ENCODE data around the gene ZNF468.
"Not testable (repeated sequence)": the region's sequence is repeated elsewhere in the genome, so short reads cannot be mapped to it uniquely, and the experiment has no call there.

Gene ZNF468

DNA sequence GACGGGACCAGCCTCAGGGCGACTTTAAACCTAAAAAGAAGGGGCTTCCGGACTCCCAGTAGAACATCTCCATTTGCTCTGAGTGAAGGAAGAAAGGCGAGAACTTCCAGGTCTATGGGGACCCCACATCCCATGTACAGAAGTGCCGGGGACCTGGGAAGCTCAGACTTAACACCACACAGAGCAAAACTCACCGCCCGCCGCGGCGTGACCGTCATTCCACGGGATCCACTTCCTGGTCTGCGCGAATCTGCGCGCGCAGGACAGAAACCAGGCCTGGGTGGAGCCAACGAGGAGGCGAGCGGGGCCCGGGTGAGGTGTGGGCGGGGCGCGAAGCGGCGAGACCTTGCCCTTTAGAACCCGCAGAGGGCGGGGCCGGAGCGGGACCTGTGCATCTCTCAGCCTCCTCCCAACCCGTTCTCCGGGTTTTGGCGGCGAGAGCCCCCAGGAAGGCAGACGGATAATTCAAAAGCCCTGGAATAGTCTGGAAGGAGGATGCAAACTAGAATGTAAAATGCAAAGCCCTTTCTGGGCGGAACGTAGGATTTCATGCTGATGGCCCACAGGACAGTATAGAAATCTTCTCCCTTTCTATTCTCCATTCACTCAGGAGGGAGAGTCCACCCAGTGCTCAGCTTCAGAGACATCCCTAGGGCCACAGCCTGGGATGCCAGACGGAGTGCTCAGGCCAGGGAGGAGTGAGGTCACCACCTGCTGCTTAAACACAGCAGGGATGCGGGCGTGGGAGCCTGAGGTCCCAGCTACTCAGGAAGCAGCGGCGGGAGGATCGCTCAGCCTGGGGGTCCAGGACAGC is at the start of gene ZNF468:
TSS of gene ZNF468 (minus strand) at position 242 of the 814 bp plus-strand sequence. CDS start 3,347 bp downstream, outside the sequence.
- peak; percentile 32 for DNase-seq

DNA sequence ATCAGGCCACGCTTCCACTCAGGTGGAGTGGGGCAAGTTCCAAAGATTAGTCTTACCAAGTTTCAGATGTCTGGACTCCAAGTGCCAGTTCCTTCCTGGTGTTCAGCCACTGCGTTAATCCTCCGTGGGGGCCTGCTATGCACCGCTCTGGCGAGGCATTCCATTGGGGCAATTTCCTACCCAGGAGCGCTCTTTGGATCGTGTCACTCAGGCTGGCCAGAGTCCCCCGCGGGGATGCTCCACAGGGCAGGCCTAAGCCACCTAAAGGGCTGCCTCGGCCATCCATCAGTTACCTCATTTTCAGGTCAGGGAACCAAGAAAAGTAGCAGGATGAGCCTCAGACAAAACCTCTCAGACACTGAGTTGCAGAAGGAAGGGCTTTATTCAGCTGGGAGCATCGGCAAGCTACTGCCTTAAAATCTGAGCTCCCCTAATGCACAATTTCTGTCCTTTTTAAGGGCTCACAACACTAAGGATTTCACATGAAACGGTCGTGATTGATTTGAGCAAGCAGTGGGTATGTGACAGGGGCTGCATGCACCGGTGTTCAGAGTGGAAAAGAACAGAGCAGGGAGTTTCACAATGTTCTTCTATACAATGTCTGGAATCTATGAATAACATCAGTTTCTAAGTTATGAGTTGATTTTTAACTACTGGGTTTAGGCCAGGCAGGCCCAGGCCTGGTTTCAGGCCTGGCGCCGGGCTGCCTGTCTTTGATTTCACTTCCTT is 46.8 kb upstream of the ZNF468 start:
- DNase-seq: not testable (repeated sequence)

DNA sequence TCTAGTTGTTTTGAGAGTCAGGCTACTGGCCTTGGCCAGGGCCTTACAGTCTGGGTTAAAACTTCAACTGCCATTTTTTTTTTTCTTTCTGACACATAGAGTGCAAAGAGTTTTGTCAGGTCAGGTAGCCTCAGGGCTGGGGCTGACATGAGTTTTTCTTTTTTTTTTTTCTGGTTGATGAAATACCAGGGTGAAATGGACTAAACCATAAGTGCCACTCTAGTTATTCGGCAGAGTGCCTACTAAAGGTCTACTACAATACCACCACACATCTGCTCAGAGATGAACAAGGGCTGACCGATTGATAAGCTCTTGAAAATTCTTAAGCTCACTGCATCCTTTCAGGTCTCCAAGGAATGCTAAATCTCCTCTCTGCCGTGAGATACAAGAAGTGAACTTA is 44.4 kb upstream of the ZNF468 start:
- no peak for DNase-seq

DNA sequence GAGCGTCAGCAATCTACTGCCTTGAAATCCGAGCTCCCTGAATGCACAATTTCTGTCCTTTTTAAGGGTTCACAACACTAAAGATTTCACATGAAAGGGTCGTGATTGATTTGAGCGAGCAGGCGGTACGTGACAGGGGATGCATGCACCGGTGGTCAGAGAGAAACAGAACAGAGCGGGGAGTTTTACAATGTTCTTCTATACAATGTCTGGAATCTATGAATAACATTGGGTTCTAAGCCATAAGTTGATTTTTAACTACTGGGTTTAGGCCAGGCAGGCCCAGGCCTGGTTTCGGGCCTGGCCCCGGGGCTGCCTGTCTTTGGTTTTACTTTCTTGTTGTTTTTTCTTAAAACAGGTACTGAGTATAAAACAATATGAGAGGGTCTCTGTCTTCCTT is 41.2 kb upstream of the ZNF468 start:
- not testable (repeated sequence) for DNase-seq

DNA sequence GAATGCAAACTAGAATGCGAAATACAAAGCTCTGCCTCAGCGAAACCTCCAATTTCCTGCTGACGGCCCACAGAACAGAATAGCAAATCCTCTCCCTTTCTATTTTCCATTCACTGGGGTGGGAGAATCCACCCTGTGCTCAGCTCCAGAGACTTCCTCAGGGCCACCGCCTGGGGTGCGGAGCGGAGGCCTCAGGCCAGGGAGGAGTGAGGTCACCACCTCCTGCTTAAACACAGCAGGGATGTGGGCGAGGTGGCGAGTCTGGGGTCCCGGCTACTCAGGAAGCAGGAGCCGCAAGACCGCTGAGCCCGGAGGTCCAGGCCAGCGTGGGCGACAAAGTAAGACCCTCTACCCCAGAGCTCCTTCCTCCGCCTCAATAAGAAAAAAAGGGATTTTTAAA is 40.7 kb upstream of the ZNF468 start:
- DNase-seq: no peak

DNA sequence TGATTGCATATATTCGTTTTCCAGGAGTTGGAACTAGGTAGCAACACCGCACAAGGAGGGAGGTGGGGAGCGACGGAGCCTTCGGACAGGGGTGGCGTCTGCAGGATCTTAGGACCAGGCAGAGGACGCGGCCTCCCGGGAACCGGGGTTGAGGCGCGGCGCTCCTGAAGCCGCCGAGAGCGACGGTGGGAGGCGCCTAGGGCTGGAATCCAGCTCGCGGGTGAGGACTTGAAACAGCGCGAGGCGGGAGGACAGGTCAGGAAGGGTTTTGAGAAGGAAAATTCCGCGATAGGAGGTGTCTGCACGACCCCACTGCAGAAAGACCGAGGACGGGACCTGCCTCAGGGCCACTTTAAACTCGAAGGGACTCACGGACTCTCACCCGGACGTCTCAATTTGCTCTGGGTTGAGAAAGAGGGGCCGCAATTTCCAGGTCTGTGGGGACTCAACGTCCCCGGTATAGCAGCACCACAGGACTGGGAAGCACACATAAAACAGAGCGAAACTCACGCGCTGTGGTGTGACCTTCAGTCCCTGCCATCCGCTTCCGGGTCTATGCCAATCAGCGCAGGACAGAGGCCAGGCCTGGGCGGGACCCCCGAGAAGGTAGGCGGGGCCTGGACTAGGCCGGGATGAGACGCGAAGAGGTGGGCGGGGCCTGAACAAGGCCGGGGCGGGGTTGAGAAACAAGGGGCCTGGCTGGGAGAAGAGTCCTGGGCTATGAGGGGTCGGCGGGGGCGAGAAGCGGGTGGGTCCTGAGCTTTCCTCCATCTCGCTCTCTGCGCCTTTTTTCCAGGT is 39.9 kb upstream of the ZNF468 start, which contains the start of gene ZNF320:
TSS of gene ZNF320 (minus strand) at position 498 of the 798 bp plus-strand sequence. CDS start 7,380 bp downstream, outside the sequence.
- peak; percentile 68 for DNase-seq

DNA sequence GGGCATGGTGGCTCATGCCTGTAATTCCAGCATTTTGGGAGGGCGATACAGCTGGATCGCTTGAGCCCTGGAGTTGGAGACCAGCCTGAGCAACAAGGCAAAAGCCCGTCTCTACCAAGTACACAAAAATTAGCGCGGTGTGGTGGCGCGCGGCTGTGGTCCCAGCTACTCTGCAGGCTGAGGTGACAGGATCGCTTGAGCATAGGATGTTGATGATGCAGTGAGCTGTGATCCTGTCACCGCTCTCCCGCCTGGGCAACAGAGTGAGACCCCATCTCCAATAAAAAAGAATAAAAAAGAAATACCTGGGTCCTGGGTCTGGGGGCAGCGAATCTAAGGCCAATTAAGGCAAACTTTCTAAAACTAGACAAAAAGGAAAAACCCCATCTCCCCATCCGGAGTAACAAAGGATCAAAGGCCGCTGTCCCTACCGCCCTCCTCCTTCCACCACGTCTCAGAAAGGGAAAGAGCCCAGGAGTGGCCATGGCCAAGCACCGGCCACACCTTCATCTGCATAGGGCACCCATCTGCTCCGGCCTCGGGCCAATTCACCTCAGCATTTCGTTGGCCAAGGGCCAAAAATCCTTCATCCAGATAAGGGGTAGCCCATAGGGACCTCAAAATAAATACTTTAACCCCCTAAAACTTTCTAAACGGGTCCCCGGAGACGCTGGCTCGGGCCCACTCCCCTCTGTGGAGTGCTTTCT is 39.2 kb upstream of the ZNF468 start:
- no peak for DNase-seq

DNA sequence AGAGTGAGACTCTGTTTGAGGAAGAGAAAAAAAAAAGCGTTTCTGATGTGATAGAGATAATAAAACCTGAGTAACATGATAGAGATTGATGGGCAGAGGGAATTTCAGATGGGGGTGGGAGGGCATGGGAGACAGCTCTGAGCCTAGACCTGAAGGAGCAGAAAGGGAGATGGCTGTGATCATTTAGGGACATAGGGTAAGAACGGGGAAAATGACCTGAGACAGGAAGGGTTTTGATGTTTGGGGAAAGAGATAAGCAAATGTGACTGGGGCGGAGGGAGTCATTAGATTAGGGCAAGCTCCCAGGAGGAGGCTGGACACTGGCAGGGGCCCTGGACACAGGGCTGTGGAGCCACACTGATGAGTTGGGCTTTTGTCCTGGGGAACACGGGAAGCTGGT is 33.9 kb upstream of the ZNF468 start:
- no peak for DNase-seq

DNA sequence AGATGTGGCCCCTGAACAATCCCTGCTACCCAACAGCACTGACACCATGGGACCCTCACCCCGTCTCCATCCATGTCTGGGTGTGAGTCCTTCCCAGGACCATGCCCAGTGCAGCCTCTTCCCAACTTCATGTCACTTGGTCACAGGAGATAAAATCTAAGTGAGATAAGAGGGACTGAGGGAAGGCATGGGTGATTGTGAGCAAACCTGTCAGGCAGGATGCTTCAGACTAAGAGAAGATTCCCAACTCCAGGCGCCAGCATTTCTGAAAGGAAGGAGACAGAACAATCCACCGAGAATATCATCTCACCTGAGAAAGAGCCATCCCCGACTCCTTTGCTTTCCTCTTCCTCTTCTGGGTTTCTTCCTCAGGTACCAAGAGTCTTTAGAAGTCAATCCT is 32.5 kb upstream of the ZNF468 start:
- DNase-seq: no peak

DNA sequence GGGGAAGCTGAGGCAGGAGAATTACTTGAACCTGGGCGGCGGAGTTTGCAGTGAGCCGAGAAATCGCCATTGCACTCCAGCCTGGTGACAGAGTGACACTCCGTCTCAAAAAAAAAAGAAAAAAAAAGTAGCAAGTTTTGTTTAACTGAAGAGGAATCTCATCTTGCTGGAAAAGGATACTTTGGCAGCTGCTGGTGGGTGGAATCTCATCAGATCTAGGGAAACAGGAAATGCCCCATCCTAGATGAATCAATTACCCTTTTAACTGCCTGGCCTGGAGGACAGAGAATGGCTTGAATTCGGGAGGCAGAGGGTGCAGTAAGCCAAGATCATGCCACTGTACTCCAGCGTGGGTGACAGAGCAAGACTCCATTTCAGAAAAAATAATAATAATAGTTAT is 31.7 kb upstream of the ZNF468 start:
- no peak for DNase-seq

DNA sequence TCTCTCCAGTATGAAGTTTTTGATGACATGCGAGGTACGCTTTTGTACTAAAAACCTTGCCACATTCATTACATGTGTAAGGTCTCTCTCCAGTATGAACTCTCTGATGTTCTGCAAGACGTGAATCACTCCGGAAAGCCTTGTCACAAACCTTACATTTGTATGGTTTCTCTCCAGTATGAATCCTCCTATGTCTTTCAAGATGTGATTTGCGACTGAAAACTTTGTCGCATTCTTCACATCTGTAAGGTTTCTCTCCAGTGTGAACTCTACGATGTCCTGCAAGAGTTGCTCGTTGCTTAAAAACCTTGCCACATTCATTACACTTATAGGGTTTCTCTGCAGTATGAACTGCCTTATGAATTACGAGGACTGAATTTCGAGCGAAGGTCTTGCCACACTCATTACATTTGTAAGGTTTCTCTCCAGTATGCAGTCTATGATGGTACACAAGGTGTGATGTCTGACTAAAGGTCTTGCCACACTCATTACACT is 23.5 kb upstream of the ZNF468 start:
- DNase-seq: no peak

DNA sequence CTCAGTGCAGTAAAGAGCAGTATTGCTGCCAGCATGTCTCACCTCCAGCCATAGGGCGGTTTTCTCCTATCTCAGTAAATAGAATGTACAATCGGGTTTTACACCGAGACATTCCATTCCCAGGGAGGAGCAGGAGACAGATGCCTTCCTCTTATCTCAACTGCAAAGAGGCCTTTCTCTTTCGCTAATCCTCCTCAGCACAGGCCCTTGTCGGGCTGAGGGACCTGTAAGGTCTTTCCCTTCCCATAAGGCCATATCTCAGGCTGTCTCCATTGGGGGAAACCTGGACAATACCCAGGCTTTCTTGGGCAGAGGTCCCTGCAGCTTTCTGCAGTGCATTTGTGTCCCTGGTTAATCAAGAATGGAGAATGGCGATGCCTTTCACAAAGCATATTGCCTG is 15.6 kb upstream of the ZNF468 start:
- not testable (repeated sequence) for DNase-seq

DNA sequence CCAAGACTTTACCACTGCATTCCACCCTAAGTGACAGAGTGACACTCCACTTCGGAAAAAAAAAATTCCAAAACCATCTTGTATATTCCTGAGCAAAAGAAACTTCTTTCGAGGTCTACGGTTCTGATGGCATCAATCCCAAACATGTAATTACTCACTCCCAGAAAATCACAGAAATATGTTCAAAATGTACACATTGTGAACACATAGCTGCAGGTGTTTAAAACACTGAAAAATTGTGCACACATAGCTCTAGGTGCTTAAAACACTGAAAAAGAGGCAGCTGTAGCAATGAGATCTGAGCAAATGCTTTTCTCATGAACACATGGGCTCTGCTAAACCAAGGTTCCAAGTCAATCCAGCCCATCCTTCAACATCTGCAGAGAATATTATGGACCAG is 14.0 kb upstream of the ZNF468 start:
- no peak for DNase-seq

DNA sequence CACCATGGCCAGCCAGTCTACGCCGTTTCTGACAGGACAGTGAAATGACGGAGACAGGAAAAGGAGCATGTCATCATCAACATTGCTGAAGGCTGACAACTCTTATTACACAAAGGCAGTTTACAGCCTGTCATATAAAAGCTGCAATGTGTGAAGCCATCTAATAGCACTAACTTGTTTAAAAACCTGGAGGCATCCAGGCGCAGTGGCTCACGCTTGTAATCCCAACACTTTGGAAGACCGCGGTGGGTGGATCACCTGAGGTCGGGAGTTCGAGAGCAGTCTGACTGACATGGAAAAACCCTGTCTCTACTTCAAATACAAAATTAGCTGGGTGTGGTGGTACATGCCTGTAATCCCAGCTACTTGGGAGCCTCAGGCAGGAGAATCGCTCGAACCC is 10.6 kb upstream of the ZNF468 start:
- DNase-seq: not testable (repeated sequence)

DNA sequence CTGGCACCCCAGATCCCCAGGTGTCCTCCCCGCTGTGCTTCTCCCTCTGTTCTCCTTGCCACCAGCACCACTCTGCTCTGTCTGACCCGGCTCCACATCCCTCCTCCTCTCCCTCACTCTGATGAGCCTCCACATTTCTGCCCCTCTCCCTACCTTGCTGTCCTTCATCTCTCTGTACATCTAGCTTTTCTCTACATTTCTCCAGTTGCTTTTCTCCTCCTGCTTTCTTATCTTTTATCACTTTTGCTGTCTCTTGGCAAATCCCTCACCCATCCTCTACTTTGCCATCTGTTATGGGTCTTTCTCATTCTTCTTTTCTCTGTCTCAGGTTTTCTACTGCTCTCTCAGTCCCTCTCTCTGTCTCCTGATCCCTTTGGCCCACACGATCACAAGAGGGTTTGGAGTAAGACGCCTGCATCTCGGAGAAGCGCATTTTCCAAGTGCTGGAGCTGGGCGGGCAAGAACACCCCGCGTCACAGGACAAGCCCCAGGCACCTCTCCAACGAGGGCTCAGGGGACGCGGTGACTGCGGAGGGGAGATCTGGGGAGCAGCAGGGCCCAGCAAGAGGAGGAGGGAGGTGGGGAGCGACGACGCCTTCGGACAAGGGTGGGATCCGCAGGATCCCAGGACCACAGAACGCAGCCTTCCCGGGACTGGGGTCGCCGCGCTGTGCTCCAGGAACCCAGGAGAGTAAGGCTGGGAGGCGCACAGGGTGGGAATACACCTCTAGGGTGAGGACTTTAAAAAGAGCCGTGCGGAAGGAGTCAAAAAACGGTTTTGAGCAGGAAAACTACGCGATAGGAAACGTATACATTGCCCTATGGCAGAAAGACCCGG is 660 bp downstream of the ZNF468 start:
- DNase-seq: not testable (repeated sequence)

DNA sequence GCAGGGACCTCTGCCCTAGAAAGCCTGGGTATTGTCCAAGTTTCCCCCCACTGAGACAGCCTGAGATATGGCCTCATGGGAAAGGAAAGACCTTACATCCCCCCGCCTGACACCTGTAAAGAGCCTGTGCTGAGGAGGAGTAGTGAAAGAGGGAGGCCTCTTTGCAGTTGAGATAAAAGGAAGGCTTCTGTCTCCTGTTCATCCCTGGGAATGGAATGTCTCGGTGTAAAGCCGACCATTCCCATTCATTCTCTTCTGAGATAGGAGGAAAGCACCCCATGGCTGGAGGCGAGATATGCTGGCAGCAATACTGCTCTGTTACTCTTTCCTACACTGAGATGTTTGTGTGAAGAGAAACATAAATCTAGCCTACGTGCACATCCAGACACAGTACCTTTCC is 10.1 kb downstream of the ZNF468 start:
- not testable (repeated sequence) for DNase-seq

DNA sequence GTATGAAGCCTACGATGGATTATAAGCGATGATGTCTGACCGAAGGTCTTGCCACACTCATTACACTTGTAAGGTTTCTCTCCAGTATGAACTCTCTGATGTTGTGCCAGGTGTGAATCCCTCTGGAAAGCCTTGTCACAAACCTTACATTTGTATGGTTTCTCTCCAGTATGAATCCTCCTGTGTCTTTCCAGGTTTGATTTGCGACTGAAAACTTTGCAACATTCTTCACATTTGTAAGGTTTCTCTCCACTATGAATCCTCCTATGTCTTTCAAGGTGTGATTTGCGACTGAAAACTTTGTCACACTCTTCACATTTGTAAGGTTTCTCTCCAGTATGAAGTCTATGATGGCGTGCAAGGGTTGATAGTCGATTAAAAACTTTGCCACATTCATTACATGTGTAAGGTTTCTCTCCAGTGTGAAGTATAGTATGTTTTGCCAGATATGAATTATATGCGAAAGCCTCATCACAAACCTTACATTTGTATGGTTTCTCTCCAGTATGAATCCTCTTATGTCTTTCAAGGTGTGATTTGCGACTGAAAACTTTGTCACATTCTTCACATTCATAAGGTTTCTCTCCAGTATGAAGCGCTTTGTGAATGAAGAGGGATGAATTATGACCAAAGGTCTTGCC is 16.5 kb downstream of the ZNF468 start:
- DNase-seq: not testable (repeated sequence)

DNA sequence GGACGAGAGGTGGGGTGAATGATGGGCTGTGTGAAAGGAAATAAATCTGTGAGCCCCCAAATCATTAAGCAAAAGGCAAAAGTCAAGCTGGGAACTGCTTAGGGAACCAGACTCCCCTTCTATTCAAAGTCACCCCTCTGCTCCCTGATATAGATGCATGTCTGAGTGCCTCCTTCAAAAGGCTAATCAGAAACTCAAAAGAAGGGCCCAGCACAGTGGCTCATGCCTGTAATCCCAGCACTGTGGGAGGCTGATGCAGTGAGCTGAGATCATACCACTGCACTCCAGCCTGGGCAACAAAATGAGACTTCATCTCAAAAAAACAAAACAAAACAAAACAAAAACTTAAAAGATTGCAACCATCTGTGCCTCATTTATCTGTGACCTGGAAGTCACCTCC is 23.1 kb downstream of the ZNF468 start:
- DNase-seq: not testable (repeated sequence)

DNA sequence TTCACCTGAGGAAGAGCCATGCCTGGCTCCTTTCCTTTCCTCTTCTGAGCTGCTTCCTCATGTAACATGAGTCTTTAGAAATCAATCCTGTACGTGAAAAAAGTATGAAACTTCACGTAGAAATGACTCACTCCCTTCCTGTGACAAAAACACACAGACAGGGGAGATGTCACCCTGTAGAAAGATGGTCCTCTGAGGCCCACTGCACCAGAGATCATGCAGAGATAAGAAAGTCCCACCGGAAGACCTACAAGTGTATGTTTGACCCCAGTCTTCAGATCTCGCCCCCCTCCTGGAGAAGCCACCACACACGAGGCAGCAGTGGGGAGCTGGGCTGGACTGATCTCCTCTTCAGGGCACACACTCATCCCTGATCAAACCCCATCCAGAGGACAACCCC is 23.9 kb downstream of the ZNF468 start:
- not testable (repeated sequence) for DNase-seq

DNA sequence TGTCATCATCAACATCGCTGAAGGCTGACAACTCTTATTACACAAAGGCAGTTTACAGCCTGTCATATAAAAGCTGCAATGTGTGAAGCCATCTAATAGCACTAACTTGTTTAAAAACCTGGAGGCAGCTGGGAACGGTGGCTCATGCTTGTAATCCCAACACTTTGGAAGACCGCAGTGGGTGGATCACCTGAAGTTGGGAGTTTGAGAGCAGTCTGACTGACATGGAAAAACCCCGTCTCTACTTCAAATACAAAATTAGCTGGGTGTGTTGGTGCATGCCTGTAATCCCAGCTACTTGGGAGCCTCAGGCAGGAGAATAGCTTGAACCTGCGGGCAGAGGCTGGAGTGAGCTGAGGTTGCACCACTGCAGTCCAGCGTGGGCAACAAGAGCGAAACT is 27.6 kb downstream of the ZNF468 start:
- not testable (repeated sequence) for DNase-seq

DNA sequence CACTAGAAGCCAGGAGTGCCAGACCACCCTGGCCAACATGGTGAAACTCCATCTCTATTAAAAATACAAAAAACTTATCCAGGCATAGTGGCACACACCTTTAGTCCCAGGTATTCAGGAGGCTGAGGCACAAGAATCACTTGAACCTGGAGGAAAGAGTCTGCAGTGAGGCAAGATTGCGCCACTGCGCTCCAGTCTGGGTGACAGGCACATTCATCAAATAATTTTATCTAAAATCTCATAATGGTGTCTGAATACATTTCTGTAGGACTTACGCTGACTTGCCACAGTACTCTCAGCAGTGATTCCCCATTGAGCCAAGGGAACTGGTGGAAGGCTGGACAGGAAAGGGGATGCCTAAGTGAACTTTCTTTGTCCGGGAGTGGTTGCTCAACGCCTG is 31.7 kb downstream of the ZNF468 start:
- no peak for DNase-seq
